Brain microvascular endothelial cell (primary cell): ENCODE data around the gene ZNF148.
A peak's percentile ranks its signal among the peaks of the same experiment; 100 is the strongest.

Experiments
- DNase-seq: peaks from one replicate; pipeline ENCODE4 v3.0.0-alpha.2; 2020
- H3K27ac ChIP-seq: fragments of 250-450 bp; sonication (Bioruptor Pico); 2 replicates; pipeline ENCODE4 v1.5.1; 2020; ENCODE audit warnings: mild to moderate bottlenecking, moderate library complexity
- H3K27me3 ChIP-seq: fragments of 250-450 bp; sonication (Bioruptor Pico); replicated peaks from 2 replicates; pipeline ENCODE4 v1.5.1; 2020; ENCODE audit warnings: mild to moderate bottlenecking
- H3K36me3 ChIP-seq: fragments of 250-450 bp; sonication (Bioruptor Pico); replicated peaks from 2 replicates; pipeline ENCODE4 v1.5.1; 2020; ENCODE audit warnings: mild to moderate bottlenecking
- H3K4me3 ChIP-seq: 2 replicates; pipeline ENCODE4 v1.5.1; 2011; ENCODE audit warnings: low read depth, mild to moderate bottlenecking, control low read depth, low read length, moderate library complexity
- in situ Hi-C: cut with HindIII; loops from 2 replicates; pipeline ENCODE4 v1.10.0; 2017; ENCODE audit warnings: low sequenced_read_pairs, low pct_ligation_motif_present
- TF ChIP-seq, protein P1 (sequence below): IDR thresholded peaks from 2 replicates; pipeline ENCODE4 v1.5.1; 2011; ENCODE audit warnings: low read depth, mild to moderate bottlenecking, moderate library complexity, low read length, control low read depth, inconsistent platforms; ENCODE audit errors: missing control alignments

The ZNF148 gene

DNA sequence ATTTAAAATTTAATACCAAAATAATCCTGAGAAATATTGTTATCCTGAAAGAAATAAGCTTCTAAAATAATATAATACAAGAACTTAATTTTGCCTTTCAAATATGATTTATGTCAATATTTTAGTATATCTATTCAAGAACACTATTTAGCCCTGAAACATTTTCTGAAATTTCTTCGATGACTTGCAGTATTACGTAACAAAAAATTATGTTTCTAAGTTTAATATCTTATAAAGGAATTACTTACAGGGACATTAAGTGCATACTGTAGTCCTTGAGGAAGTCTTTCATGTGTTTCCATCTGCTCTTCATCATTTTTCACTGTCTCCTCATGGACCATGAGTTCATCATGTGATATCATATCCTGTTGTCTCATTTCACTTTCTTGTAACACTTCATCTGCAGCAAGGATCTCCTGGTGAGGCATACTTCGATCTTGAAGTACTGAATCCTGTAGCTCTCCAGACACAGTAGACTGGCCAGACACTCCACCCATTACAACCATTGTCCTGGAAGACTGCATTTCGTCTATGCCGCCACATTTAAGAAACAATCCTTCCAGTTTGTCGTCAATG lies 62.0 kb downstream of the ZNF148 start:
- no peak for DNase-seq

DNA sequence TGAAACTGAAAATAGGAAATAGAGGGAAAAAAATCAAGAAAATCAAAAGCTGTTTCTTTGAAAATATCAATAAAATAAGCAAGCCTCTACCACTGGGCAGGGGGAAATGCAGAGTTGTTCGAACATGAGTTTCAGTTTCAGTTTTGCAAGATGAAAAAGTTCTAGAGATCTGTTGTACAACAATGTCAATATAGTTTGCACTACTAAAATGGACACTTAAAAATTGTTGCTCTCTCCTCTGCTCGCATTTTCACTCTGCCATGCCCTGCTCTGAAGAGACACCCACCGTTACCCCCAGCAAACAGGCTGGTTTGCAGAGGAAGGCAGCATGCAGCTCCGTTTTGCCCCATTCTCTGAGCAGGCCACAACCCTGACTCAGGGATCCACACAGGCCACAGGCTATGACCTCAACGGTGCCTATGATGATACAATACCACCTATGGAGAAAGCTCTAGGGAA lies 64.5 kb downstream of the ZNF148 start:
- TF ChIP-seq, protein P1, sequence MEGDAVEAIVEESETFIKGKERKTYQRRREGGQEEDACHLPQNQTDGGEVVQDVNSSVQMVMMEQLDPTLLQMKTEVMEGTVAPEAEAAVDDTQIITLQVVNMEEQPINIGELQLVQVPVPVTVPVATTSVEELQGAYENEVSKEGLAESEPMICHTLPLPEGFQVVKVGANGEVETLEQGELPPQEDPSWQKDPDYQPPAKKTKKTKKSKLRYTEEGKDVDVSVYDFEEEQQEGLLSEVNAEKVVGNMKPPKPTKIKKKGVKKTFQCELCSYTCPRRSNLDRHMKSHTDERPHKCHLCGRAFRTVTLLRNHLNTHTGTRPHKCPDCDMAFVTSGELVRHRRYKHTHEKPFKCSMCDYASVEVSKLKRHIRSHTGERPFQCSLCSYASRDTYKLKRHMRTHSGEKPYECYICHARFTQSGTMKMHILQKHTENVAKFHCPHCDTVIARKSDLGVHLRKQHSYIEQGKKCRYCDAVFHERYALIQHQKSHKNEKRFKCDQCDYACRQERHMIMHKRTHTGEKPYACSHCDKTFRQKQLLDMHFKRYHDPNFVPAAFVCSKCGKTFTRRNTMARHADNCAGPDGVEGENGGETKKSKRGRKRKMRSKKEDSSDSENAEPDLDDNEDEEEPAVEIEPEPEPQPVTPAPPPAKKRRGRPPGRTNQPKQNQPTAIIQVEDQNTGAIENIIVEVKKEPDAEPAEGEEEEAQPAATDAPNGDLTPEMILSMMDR = no peak
- Histone ChIP-seq H3K27ac (no peak overlapping the region), H3K4me3 (no peak overlapping the region), H3K27me3 (no peaks in the 10 kb centered on the region), H3K36me3 (peaks cover 20% of the 10 kb centered on the region)
- DNase-seq = no peak
- in situ Hi-C loops = no loop called here

More for the DNA sequence above, 62.0 kb downstream of the ZNF148 start:
- Histone ChIP-seq H3K36me3 (peaks cover 20% of the 10 kb centered on the region), H3K27me3 (no peaks in the 10 kb centered on the region), H3K27ac (no peak overlapping the region), H3K4me3 (no peak overlapping the region)
- in situ Hi-C loops = no loop called here
- TF ChIP-seq, protein P1 = no peak

DNA sequence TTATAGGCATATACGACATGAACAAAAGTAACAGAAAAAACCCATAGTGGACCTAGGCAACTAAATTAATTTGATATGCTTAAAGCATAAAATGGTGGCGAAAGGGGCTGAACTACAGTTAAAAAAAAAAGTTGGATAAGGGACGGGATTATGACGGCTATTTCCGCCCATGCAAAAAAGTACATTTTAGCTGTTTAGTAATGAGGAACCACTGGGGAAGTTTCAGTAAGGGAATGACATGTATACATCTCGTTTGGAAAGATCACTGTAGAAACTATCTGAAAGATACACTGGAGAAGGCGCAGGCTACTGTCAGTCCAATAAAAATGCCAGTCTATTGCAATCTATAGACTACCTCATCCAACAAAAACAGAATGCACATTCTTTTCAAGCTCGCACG lies 65.6 kb downstream of the ZNF148 start:
- Histone ChIP-seq H3K36me3 (peaks cover 16% of the 10 kb centered on the region), H3K27me3 (no peaks in the 10 kb centered on the region), H3K27ac (no peak overlapping the region), H3K4me3 (no peak overlapping the region)
- no peak for DNase-seq
- TF ChIP-seq, protein P1 = no peak
- in situ Hi-C loops = no loop called here

DNA sequence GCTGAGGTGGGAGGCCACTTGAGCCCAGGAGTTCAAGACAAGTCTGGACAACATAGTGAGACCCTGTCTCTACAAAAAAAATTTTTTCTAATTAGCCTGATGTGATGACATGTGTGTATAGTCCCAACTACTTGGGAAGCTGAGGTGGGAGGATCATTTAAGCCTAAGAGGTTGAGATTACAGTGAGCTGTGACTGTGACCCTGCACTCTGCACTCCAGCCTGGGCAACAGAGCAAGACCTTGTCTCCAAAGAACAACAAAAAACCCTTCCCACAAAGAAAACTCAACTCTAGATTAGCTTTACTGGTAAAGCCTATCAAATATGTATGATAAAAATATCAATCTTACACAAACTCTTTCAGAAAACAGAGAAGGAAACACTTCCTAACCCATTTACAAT lies 68.5 kb downstream of the ZNF148 start:
- no peak for DNase-seq
- no peak overlapping the region for H3K27ac ChIP-seq
- no peak overlapping the region for H3K4me3 ChIP-seq
- TF ChIP-seq, protein P1 = no peak
- H3K27me3 ChIP-seq = no peaks in the 10 kb centered on the region
- peaks cover 6% of the 10 kb centered on the region for H3K36me3 ChIP-seq
- in situ Hi-C loops = no loop called here

DNA sequence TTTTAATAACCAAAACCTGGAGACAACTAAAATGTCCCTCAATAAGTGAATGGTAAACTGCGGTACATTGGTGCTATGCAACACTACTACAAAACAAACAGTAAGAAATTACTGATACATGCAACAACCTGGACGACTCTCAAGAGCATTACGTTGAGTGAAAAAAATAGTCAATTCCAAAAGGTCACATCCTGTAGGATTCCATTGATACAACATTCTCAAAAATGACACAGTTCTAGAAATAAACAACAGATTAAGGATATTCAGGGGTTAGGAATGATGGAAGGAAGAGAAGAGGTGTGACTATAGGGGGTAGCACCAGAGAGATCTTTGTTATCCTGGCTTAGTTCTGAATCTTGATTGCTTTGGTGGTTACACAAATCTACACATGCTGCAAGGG lies 72.2 kb downstream of the ZNF148 start:
- no peak overlapping the region for H3K4me3 ChIP-seq
- H3K27ac ChIP-seq = no peak overlapping the region
- no peaks in the 10 kb centered on the region for H3K27me3 ChIP-seq
- no peaks in the 10 kb centered on the region for H3K36me3 ChIP-seq
- no peak for DNase-seq
- in situ Hi-C loops = no loop called here
- TF ChIP-seq, protein P1 = no peak

DNA sequence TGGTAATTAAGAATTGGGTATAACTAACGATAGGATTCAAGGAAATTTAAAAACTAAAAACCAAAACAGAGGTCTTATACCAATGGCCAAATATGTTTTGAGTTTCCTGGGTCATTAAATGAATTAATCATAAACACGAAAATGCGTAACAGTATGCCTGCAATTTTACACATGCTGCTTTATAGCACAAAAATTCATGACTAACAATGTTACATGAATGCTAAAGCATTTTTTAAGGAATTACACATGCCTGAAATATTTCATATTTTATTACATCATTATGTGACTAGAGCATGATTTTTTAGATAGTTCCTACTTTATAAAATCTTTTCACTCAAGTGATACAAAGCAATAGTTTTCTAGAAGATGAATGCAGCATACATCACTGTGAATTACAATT lies 74.7 kb downstream of the ZNF148 start:
- in situ Hi-C loops = no loop called here
- H3K27me3 ChIP-seq = no peaks in the 10 kb centered on the region
- no peak for DNase-seq
- H3K36me3 ChIP-seq = no peaks in the 10 kb centered on the region
- peak overlapping the region; percentile 12 for H3K27ac ChIP-seq
- H3K4me3 ChIP-seq = no peak overlapping the region
- TF ChIP-seq, protein P1 = no peak
